LNCAP (cell line): Measurements from ENCODE around the gene SLC26A9.

Source experiments
- CTCF ChIP-seq: fragments of 450-650 bp; IDR thresholded peaks from 2 replicates; pipeline ENCODE4 v1.5.1; 2017; ENCODE audit warnings: mild to moderate bottlenecking

The SLC26A9 gene

GRCh38 chr1:205943245-205943644, at the start of gene SLC26A9:
TSS of gene SLC26A9 (minus strand) at chr1:205943456. CDS start at chr1:205935820, 7,636 bp downstream.
- TF ChIP-seq CTCF: no peak

GRCh38 chr1:205992218-205992882, 49.1 kb upstream of the SLC26A9 start:
- no peak for TF ChIP-seq CTCF

GRCh38 chr1:205991237-205991636, 48.0 kb upstream of the SLC26A9 start:
- TF ChIP-seq CTCF: no peak

- no peak for TF ChIP-seq CTCF
Measured at GRCh38 chr1:205990226-205990625, 47.0 kb upstream of the SLC26A9 start.

- TF ChIP-seq CTCF: no peak
Measured at GRCh38 chr1:205989786-205990185, 46.5 kb upstream of the SLC26A9 start.

GRCh38 chr1:205988585-205988995, 45.3 kb upstream of the SLC26A9 start:
- TF ChIP-seq CTCF: no peak

GRCh38 chr1:205986861-205987260, 43.6 kb upstream of the SLC26A9 start:
- TF ChIP-seq CTCF: no peak

GRCh38 chr1:205986292-205986691, 43.0 kb upstream of the SLC26A9 start:
- no peak for TF ChIP-seq CTCF
